Daoy (cell line): ENCODE measurements around the gene SSR1. TPM values are rescaled to one million over a fixed set of nuclear protein-coding genes. Genes with fewer than 3 reads are reported as not detected.

Experiments
- DNase-seq: peaks from one replicate; pipeline ENCODE4 v3.0.0-alpha.2; 2015; ENCODE audit warnings: low read depth
- total RNA-seq: library from RNA; depleted of rRNA; stranded (reverse); fragments of >200 nt; shearing (Covaris generic); gene quantifications from 2 replicates; pipeline ENCODE4 v1.2.3, GENCODE V29; 2014

Gene SSR1
- total RNA-seq, 1 experiment from 2014 or later: 154 TPM

- no peak for DNase-seq
Observed at GRCh38 chr6:7239590-7239948, 73.4 kb downstream of the SSR1 start.

GRCh38 chr6:7238900-7239589 lies 74.0 kb downstream of the SSR1 start:
- DNase-seq: peak; percentile 87

- DNase-seq: no peak
Observed at GRCh38 chr6:7238526-7238899, 74.5 kb downstream of the SSR1 start.

- DNase-seq: no peak
Observed at GRCh38 chr6:7237653-7238188, 75.3 kb downstream of the SSR1 start.

GRCh38 chr6:7236306-7237209 lies 76.4 kb downstream of the SSR1 start:
- DNase-seq: no peak

- no peak for DNase-seq
Observed at GRCh38 chr6:7235712-7236305, 77.2 kb downstream of the SSR1 start.

GRCh38 chr6:7234547-7234946 lies 78.5 kb downstream of the SSR1 start:
- no peak for DNase-seq

- DNase-seq: no peak
Observed at GRCh38 chr6:7232351-7232750, 80.6 kb downstream of the SSR1 start.

GRCh38 chr6:7230956-7231713 lies 81.9 kb downstream of the SSR1 start:
- no peak for DNase-seq

GRCh38 chr6:7230327-7230691 lies 82.7 kb downstream of the SSR1 start:
- no peak for DNase-seq

- DNase-seq: no peak
Observed at GRCh38 chr6:7229376-7230326, 83.3 kb downstream of the SSR1 start.

- DNase-seq: no peak
Observed at GRCh38 chr6:7228662-7229375, 84.2 kb downstream of the SSR1 start.

- DNase-seq: no peak
Observed at GRCh38 chr6:7224731-7225130, 88.3 kb downstream of the SSR1 start.

- no peak for DNase-seq
Observed at GRCh38 chr6:7222197-7222596, 90.8 kb downstream of the SSR1 start.

GRCh38 chr6:7219310-7219709 lies 93.7 kb downstream of the SSR1 start:
- peak; percentile 30 for DNase-seq

- no peak for DNase-seq
Observed at GRCh38 chr6:7218406-7218988, 94.5 kb downstream of the SSR1 start.
